ENCODE measurements around the gene MRPS14.
A peak's percentile ranks its signal among the peaks of the same experiment; 100 is the strongest.

MRPS14 gene

GRCh38 chr1:175019524-175019923, 3.7 kb downstream of the MRPS14 start:
- DNase-seq (ENCODE audit: low read depth) = no peak

GRCh38 chr1:175015243-175015642, 8.0 kb downstream of the MRPS14 start:
- DNase-seq (ENCODE audit: low read depth) = peak; percentile 78

GRCh38 chr1:175013445-175013844, 9.8 kb downstream of the MRPS14 start:
- no peak for DNase-seq (ENCODE audit: low read depth)

GRCh38 chr1:175009532-175009931, 13.7 kb downstream of the MRPS14 start:
- no peak for DNase-seq (ENCODE audit: low read depth)

- no peak for DNase-seq (ENCODE audit: low read depth)
Measured at GRCh38 chr1:175005085-175005783, 18.0 kb downstream of the MRPS14 start.

DNA sequence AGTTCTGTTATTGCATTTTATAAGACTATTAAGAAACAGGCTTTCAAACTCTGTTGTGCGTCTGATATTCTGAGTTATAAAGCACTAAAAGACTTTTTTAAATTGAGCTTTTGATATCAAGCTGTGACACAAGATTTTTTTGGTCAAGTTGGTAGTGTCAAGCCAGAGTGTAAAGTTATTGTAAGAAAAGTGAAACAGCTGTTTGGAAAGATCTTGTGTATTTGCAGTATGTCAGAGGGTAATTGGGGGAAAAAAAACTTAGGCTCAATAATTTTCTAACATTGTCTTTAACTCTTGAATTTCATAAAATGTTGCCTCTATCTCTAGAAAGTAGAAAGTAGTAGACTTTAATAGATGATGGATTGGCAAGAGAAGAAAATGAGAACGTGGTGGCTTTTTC, 19.7 kb downstream of the MRPS14 start:
- DNase-seq (ENCODE audit: low read depth) = no peak

DNA sequence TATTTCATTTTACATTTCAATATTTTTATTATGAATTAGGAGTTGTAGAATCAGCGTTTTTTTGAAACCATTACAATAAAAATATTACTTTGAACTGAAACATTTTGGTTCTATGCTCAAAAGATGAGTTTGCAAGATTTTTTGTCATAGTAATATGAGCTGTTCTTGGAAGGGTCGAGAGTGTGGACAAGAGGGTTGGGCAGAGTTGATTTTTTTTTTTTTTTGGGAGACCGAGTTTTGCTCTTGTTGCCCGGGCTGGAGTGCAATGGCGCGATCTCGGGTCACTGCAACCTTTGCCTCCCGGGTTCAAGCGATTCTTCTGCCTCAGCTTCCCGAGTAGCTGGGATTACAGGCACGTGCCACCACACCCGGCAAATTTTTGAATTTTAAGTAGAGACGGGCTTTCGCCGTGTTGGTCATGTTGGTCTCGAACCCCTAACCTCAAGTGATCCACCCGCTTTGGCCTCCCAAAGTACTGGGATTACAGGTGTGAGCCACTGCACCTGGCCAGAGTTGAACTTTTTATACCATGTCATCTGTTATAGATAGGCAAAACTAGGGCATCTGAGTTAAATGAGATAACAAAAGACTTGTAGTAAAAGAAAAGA, 20.2 kb downstream of the MRPS14 start:
- DNase-seq (ENCODE audit: low read depth) = no peak

DNA sequence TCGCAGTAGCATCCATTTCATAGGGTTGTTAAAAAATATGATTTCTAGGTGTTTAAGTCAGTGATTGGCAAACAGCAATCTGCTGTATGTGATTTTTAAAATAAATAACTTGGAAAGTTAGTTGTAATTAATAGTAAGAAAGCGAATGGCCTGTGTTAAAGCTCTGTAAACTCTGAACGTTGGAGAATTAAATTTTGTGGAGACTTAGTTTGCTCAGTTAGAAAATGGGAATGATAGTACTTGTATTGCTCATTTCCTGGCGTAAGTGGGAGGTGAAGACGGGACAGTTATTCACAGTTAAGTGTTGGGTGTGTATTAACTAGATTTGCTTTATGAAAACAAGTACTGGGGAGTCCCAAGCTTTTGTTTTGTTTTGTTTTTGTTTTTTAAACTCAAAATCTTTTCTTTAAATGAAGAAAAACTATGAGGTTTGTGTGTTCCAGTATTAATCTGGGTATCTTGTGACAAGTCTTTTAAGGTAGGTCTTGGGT, 22.5 kb downstream of the MRPS14 start:
- no peak for DNase-seq (ENCODE audit: low read depth)

GRCh38 chr1:174999936-175000696, 23.1 kb downstream of the MRPS14 start, which contains the start of gene CACYBP:
Gene CACYBP (plus strand): TSS chr1:174999947. CDS start chr1:175000181, 234 bp downstream.
- DNase-seq (ENCODE audit: low read depth) = no peak

DNA sequence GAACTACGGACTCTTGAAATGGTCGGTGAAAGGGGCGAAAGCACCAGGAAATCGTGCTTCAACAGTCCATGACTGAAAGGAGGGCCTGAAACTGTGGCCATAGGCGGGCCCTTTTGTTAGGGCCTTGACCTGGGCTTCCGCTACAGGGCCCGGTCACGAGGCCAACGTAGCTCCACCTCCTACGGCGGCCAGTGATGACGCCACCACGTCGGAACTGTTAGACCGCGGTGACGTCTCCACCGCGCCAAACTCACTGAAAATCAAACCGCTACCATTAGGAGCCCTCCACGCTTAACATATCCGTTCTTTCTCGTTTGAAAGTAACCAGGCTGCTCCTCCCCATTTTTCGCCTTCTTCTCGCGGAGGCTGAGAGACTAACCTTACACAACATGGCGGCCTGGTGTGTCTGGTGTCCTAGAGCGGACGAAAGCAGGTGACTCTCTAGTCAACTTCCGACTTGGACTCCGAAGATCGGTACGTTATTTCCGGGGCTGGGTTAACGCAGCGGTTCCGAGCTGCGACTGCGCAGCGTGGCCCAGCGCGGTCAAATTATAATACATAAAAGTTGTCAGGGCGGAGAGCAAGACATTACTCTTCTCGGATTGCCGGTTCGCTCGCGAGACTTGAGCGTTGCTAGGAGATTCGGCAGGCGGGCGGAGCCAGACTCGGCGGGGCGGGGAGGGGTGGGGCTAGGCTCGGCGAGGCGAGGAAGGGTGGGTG, 23.8 kb downstream of the MRPS14 start:
- peak; percentile 97 for DNase-seq (ENCODE audit: low read depth)

GRCh38 chr1:174998569-174999215, 24.5 kb downstream of the MRPS14 start:
- no peak for DNase-seq (ENCODE audit: low read depth)

GRCh38 chr1:174997041-174997440, 26.2 kb downstream of the MRPS14 start:
- DNase-seq (ENCODE audit: low read depth) = no peak

DNA sequence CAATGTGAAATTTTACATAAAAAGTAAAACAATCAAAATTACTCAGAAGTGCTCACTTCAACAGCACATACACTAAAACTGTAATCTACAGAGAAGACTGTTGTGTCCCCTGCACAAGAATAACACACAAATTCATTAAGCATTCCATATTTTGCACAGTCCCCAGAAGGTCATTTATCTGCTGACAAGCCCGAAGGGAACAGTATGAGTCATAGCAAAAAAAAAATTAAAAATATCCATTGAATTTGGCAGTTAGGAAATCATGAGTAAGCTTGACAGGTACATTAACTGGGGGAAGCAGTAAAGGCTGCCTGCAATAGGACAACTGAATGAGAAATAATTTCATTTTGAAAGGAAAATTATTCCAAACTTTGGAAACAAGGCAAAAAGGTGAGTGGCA, 26.7 kb downstream of the MRPS14 start:
- DNase-seq (ENCODE audit: low read depth) = peak; percentile 15

GRCh38 chr1:174995916-174996315, 27.3 kb downstream of the MRPS14 start:
- DNase-seq (ENCODE audit: low read depth) = no peak

DNA sequence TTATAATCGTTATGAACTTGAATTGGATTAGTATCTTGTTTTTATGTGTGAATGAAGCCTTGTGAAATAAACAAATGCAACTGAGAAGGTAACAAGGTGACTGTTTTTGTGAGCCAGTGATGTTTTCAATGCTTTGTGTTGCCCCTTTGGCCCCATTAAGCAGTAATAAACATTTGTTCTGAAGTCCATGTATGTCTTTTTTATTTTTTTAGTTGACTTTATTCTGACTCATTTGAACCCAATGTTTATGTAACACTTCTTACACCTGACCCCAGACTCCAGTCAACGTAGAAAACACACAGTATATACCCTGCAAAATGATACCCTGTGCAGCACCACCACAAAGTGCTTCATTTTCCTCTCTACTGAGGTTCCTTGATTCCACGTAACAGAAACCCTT, 28.1 kb downstream of the MRPS14 start:
- DNase-seq (ENCODE audit: low read depth) = no peak

GRCh38 chr1:174991473-174991872, 31.8 kb downstream of the MRPS14 start:
- DNase-seq (ENCODE audit: low read depth) = no peak

- DNase-seq (ENCODE audit: low read depth) = no peak
Measured at GRCh38 chr1:174990382-174990999, 32.7 kb downstream of the MRPS14 start.

DNA sequence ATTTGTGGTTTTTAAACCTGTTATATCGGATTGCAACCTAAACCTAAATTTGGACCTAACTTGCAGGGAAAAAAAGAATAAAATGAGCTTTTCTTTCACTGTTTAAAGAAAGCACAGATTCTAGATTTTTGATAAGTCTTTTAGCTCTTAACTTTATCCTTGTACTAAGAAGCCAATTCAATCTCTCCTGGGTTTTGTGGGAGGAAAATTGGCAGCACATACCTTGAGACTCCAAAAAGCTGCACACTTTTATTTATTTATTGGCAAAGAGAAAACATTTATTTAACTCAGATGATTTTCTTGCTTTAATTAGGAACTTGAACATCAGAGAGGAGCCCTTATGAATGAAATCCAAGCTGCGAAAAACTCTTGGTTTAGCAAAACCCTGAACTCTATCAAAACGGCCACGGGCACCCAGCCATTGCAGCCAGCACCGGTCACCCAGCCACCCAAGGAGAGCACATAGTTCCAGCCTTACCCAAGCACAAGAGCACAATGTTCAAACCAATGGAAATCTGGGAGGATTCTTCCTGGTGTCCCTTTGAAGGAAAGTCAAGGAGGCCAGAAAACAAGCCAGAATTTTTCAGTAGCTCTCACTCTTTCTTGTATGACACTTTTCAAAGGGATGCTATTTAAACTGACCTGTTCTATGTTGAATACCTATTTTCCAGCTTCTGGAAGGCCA, 33.5 kb downstream of the MRPS14 start:
- no peak for DNase-seq (ENCODE audit: low read depth)

- no peak for DNase-seq (ENCODE audit: low read depth)
Measured at GRCh38 chr1:174988986-174989385, 34.2 kb downstream of the MRPS14 start.

GRCh38 chr1:174988539-174988938, 34.7 kb downstream of the MRPS14 start:
- DNase-seq (ENCODE audit: low read depth) = no peak

DNA sequence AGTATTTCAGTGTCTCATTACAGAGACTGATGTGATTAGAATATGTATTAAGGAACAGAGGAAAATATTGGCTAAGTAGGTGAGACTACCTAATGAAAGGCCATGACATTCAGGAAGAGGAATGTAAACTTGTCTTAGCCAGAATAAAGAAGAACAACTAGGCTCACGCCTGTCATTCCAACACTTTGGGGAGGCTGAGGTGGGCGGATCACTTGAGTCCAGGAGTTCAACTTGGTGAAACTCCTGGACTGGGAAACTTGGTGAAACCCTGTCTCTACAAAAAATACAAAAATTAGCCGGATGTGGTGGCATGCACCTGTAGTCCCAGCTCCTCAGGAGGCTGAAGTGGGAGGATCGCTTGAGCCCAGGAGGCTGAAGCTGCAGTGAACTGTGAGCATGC, 38.3 kb downstream of the MRPS14 start:
- DNase-seq (ENCODE audit: low read depth) = no peak
